Measurements from ENCODE around the gene NUP214.
"Not testable (repeated sequence)": the region's sequence is repeated elsewhere in the genome, so short reads cannot be mapped to it uniquely, and the experiment has no call there.

Gene NUP214

DNA sequence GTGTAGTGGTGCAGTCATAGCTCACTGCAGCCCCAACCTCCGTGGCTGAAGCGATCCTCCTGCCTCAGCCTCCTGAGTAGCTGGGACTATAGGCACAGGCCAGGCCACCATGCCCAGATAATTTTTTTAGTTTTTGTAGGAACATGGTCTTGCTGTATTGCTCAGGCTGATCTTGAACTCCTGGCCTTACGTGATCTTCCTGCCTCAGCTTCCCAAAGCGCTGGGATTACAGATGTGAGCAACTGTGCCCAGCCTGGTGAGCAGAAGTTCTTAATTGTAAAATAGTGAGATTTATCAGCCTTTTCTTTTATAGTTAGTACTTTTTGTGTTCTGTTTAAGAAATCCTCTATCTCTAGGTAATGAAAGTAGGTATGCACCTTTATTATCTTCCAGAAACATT, 42.5 kb downstream of the NUP214 start:
- no peak for DNase-seq

DNA sequence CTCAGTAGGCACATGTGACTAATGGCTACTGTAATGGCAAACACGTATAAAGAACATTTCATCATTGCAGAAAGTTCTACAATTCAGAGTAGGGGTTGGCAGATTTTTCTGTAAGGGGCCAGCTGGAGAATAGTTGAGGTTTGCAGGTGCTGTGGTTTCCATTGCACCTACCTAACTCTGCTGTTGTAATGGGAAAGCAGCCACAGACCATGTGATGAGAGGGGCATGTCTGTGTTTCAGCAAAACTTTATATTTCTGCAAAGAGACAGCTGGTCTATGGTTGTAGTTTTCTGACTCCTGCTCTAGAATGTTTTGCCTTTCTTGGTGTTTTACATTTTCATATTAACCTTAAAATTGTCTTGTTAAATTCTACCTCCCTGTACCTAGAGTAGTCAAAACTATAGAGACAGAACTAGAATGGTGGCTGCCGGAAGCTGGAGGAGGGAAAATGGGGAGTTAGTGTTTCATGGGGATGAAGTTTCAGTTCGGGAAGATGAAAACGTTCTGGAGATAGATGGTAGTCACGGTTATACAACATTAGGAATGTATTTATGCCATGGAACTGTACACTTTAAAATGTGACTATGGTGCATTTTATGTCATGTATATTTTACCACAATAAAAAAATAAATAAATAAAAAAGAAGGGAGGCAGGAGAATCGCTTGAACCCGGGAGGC, 44.3 kb downstream of the NUP214 start:
- no peak for DNase-seq

DNA sequence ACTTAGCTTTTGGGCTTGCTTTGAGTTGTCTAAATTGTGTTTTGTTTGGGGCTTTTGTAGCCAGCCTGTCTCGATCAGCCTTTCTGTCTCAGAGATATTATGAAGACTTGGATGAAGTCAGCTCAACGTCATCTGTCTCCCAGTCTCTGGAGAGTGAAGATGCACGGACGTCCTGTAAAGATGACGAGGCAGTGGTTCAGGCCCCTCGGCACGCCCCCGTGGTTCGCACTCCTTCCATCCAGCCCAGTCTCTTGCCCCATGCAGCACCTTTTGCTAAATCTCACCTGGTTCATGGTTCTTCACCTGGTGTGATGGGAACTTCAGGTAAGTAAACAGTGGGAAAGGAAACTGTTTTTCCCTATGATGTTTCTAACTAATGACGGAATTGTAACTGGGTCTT, 48.6 kb downstream of the NUP214 start:
- no peak for DNase-seq

DNA sequence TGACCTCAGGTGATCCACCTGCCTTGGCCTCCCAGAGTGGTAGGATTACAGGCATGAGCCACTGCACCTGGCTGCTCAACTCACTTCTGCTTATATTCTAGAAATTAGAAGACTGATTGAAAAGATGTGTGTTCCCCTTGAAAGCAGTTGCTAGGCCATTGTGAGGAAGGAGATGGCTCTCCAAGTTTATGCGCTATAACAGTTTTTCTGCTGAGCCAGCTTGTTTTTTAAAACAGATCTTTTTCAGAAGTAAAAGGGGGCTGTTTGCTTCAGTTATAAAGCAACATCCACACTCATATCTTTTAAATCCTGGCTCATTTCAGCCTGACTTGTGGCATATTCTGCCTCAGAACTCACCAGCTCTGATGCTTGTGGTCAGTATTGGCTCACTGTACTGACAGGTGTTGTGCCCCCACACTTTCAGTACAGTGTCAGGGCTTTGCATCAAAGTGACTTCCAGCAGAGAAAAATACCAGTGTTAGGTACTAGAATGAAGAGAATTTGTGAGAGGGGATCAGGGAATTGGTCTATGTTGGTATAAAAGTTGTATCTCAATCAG, 49.4 kb downstream of the NUP214 start:
- DNase-seq = no peak

DNA sequence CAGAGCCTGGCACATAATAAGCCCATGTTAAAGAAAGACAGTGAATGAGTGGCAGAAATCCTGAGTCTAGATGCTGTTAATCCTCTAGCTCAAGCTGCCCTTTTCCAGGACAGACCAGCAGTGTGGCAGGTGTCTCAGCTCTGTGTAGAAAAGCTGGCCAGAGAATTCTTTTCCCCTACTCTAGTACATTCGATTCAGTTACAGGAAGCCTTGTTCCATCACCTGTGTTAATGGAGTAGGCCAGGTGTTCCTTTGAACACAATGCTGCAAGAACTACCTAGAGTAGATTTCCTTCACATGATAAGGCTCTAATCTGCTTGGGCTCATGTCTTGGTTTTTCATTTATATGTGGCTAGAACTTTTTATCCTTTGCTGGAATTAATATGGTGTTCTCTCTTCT, 52.5 kb downstream of the NUP214 start:
- DNase-seq = no peak

DNA sequence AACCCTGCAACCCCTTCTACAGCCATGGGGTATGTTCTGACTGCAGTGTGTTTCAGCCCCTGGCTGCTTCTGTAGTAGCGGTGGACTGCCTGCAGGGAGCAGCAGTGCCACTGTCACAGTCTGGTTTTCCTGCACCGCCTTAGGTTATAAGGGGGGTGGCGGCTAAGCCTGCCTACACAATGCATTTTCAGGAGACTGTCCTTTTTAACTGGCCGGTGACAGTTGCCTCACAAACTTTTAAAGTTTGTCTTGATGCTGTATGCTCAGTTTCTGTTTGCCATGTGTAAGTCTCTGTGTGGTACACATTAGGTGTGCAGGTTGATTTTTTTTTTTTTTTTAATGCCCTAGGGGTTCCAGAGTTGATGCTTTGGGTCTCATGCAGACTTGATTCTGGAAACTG, 53.0 kb downstream of the NUP214 start:
- DNase-seq = peak; percentile 33 to 78

DNA sequence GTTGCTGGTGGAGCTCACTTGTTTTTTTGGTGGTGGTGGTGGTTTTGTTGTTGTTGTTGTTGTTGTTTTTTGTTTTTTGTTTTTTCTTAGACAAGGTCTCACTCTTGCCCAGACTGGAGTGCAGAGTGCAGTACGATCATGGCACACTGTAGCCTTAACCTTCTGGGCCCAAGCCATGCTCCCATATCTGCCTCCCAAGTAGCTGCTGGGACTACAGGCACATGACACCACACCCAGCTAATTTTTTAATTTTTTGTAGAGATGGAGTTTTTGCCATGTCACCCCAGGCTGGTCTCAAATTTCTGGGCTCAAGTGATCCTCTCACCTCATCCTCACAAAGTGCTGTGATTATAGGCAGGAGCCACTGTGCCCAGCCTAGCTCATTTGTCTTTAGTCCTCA, 53.5 kb downstream of the NUP214 start:
- no peak for DNase-seq

DNA sequence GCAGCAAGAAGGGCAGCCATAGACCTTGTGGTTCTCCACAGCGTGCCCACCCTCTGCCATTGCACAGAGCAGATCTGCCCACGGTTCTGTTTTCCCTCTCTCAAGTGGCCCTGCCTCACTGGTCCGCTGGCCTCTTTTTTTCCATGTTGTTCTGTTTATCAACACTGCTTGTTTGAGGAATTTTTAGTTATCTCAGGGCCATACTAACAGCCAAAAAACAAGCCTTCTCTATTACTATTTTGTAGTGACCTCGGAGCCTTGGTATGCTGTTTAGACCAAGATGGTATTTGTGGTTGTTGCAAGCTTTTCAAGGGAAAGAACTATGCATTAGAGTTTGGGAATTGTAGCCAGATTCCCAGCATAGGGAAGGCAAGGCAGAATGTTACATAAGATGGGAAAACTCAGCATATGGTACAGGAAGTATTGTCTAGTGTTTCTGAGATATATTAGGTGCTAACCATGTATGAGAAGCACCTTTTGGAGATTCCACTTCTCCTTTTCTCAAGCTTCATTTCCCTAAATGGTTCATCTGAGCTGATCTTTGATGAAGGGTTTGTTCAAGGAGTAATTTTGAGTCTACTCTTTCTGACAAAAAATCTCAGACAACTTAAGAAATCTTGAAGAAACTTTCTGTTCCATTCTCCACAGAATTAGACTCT, 54.3 kb downstream of the NUP214 start:
- no peak for DNase-seq

DNA sequence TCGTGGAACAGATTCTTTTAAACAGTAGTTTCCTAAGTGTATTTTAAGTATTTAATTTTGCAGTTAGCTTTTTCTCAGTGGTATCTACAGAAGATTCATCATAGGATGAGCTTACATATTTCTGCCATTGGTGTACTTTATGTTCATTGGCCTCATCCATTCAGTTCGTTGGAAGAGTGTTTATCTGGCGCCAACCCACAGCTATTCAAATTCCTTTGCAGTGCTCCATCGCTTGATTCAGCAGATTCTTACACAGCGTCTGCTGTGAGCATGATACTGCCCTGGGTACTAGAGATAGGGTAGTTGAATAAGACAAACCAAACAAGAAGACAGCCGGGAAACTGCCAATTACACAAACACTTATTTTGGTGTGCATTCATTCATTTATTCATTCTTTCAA, 55.1 kb downstream of the NUP214 start:
- DNase-seq = no peak

DNA sequence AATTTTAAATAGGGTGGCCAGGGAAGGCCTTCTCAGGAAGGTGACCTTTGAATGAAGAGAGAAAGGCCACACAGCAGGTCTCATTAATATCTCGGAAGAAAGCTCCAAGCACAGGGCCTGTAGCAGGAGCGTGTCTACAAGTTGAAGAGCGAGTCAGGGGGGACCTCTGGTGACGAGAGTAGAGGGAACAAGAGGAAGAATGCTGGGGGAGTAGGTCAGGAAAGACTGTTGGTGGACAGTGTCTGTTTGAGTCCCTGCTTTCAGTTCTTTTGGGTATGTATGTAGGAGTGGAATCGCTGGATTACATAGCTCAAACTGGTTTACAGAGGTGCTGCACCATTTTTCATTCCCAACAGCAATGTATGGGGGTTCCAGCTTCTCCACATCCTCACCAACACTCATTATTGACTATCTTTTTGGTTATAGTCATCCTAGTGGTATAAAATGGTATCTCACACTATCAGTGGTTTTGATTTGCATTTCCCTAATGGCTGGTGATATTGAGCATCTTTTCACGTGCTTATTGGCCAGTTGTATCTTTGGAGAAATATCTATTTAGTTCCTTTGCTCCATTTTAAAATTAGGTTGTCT, 55.8 kb downstream of the NUP214 start:
- DNase-seq = peak in 1 of 2 donors; percentile 3

DNA sequence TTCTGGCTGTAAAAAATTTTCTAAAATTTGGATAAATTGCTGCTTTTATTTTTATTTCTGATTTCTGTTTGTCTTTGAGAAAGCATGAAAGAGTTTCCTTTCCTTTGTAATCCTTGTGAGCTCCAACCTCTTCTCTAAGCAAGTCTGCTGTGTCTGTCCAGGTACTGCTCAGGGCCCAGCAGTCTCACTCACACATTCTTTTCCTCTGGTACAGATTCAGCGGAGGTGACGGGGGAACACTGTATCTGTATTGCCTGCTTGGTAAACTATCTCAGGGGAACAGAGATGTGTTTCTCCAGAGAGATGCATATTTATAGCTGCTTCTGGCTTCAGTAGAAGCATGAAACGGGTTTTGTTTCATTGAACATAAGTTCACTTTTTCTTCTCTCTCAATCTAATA, 60.5 kb downstream of the NUP214 start:
- no peak for DNase-seq

DNA sequence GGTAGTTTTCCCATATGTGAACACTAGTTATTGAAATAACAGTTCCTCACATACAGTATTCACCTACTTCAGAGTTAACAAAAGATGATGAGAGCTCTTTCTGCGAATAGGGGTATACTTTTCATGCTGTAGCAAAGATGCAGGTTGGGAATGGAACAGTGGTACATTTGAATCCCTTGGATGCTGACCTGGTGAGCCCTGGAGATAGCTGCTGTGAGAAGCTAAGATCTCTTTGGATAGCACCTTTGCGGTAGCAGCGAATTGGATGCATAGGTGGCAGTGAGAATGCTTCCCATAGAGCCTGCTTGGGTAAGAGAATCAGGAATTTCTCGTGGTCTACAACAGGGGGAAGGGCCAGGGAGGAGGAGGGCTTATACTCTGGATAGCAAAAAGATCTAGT, 61.2 kb downstream of the NUP214 start:
- no peak for DNase-seq

DNA sequence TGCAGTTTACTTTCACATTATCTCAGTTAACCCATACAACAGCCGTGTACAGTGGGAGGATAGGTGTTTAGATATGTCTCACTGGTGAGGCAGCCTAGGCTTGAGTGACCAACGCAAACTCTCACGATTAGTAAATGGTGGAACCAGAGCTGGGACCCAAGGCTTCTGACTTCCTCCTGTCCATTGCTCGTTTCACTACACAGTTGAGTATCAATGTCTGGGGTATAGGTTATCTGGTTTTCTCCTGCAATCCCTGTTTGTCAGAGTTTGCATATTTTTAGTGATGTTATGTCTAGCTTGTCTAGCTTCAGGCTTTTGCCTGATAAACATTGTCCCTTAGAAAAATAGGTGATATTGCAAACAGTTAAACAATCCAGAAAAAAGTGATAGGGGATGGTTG, 62.6 kb downstream of the NUP214 start:
- DNase-seq = no peak

DNA sequence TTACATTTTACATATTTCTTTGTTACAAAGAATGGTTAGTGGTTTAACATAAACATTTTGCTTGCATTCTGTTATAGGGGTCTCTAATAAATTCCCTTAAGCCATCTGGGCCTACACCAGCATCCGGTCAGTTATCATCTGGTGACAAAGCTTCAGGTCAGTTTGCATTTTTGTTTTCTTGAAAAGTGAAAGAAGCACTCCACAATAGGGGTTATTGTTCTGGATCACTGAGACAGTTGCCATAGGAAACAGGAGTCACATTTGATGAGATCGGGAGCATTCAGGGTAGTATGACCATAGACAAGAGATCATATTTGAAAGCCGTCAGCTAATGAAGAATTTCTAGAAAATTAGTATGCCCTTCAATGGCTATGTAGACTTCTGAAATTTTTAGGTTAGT, 63.6 kb downstream of the NUP214 start:
- DNase-seq = no peak

DNA sequence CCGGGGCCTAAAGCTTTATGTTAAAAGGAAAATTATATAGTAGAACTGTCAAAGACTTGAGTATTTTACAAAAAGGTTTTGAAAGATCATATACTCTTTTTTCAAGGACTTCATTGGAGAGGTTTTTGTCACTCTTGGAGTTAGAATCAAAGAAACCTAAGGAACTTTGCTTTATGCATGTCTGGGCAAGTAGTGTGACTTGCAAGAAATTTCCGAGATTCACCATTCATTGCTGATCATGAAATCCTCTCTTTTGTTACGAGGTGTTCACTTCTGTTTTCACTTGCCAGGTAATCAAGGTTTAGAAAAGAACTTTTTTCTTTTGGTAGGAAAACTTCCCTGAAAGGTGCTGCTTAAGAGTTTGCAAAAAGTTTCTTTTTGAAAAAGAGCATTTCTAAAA, 64.8 kb downstream of the NUP214 start:
- DNase-seq = no peak

DNA sequence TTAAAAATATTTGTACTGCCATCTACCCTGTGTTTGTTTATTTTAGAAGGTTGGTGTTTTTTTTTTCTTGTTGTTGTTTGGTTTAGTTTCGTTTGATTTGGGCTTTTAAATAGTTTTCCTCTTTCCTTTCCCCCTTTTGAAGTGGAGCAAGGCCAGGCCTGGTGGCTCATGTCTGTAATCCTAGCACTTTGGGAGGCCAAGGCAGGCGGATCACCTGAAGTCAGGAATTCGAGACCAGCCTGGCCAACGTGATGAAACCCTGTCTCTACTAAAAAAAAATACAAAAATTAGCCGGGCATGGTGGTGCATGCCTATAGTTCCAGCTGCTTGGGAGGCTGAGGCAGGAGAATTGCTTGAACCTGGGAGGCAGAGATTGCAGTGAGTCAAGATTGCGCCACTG, 65.6 kb downstream of the NUP214 start:
- DNase-seq = not testable (repeated sequence)

DNA sequence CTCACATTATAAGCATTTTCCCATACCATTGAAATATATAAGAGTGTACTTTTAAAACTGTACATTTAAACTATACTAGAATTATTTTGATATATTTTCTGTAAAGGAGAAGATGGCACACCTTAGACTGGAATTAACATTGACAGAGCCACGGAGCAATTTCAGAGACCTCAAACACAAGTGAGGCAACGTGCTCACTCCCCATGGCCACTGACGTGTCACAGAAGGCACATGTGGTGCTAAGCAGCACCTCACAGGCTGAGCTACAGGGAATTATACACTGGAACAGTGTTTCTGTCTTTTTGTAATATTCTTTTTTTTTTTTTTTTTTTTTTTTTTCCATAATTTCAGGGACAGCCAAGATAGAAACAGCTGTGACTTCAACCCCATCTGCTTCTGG, 66.5 kb downstream of the NUP214 start:
- no peak for DNase-seq

DNA sequence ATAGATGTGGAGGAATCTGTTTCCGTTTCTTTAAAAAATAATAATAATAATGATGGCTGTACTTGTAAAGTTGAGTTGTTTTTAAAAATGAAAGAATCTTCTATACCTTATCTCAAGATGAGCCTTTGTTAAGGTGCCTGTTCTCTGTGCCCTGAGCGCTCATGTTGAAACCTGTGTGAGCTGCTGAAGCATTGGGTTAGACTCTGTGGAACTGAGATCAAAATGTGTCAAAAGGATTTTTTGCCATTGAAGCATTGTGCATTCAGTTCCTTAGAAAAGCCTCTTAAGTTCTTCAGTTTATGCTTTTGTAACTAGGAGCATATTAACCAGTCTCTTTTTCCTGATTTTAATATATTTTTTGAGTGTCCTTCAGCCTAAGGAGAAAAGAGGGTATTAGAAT, 67.7 kb downstream of the NUP214 start:
- no peak for DNase-seq

DNA sequence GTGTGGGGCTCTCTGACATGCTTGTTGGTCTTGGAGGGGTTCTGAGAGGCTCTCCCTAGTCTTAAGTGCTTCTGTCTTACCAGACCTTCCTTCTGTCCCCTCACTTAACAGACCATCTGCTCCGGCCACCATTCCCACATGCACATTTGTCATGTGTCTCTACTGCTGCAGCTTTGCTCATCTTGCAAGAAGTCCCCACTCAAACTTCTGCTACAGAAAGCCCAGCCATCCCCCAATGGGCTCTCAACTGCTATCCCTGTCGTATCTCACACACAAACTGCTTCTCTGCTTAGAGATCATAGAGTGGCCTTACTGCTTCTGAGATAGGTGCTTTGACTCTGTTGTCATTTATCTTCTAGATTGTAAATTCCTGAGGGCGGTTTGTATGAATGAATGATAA, 69.4 kb downstream of the NUP214 start:
- no peak for DNase-seq

DNA sequence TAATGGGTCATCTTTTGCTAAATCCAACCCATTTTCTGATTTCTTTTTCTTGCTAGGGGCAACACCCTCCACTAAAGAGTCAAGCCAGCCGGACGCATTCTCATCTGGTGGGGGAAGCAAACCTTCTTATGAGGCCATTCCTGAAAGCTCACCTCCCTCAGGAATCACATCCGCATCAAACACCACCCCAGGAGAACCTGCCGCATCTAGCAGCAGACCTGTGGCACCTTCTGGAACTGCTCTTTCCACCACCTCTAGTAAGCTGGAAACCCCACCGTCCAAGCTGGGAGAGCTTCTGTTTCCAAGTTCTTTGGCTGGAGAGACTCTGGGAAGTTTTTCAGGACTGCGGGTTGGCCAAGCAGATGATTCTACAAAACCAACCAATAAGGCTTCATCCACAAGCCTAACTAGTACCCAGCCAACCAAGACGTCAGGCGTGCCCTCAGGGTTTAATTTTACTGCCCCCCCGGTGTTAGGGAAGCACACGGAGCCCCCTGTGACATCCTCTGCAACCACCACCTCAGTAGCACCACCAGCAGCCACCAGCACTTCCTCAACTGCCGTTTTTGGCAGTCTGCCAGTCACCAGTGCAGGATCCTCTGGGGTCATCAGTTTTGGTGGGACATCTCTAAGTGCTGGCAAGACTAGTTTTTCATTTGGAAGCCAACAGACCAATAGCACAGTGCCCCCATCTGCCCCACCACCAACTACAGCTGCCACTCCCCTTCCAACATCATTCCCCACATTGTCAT, 72.0 kb downstream of the NUP214 start:
- no peak for DNase-seq

DNA sequence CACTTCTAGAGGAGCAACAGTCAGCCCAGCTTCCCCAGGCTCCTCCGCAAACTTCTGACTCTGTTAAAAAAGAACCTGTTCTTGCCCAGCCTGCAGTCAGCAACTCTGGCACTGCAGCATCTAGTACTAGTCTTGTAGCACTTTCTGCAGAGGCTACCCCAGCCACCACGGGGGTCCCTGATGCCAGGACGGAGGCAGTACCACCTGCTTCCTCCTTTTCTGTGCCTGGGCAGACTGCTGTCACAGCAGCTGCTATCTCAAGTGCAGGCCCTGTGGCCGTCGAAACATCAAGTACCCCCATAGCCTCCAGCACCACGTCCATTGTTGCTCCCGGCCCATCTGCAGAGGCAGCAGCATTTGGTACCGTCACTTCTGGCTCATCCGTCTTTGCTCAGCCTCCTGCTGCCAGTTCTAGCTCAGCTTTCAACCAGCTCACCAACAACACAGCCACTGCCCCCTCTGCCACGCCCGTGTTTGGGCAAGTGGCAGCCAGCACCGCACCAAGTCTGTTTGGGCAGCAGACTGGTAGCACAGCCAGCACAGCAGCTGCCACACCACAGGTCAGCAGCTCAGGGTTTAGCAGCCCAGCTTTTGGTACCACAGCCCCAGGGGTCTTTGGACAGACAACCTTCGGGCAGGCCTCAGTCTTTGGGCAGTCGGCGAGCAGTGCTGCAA, 72.8 kb downstream of the NUP214 start:
- no peak for DNase-seq

DNA sequence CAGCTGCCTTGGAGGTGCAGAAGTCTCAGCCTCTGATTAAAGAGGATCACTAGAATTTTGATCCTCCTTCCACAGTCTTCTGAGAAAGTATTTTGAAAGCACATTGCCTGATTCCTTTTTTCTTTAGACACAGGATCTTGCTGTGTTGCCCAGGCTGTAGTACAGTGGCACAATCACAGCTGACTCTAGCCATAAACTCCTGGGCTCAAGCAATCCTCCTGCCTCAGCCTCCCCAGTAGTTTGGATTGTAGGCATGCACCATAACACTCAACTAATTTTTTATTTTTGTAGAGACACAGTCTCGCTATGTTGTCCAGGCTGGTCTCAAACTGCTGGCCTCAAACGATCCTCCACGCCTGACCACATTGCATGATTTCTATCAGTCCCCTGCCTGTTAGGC, 76.5 kb downstream of the NUP214 start:
- no peak for DNase-seq

Measured in inflammatory macrophage treated with lipopolysaccharide for 1 hour (primary cell).